Measurements from ENCODE around the gene CHEK1.
"Not testable (repeated sequence)": the region's sequence is repeated elsewhere in the genome, so short reads cannot be mapped to it uniquely, and the experiment has no call there.

Gene CHEK1

DNA sequence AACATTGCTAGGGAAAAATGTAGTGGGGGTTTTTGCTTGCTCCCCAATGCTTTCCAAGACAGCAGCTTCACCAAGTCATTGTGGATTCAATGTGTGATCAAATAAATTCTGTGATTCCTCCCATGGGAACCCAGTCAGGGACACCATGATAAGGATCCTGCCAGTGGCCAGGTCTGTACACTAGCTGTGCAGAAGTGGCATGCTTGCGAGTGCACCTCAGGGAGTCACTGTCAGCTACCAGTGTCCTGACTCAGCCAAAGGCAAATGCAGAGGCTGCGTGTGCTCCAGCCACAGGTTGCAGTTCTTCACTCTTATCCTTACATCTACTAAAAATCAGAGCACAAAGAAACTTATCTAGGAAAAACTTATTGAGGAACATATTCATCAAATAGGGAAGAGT lies 65.0 kb downstream of the CHEK1 start:
- in situ Hi-C loops (cut with MboI; ENCODE audit: low sequenced_read_pairs) = no loop called here

DNA sequence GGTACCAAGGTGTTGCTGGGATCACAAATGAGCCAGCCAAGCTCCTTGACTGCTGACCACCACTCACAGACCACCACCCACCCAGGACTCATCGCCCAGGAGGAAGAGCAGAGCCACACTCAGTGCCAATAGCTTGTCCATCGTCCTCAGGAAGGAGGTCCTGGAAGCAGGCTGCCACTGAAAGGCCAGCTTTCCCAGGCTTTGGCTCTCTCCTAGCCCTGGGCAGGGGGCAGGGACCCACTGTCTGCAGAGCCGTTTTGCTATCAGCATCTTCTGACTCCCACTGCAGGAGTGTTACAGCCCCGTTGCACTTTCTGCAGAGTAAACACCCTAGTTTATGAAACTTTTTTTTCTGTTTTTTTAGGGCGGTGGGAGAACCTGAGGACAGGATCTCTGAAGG lies 67.9 kb downstream of the CHEK1 start:
- in situ Hi-C loops (cut with MboI; ENCODE audit: low sequenced_read_pairs) = no loop called here

DNA sequence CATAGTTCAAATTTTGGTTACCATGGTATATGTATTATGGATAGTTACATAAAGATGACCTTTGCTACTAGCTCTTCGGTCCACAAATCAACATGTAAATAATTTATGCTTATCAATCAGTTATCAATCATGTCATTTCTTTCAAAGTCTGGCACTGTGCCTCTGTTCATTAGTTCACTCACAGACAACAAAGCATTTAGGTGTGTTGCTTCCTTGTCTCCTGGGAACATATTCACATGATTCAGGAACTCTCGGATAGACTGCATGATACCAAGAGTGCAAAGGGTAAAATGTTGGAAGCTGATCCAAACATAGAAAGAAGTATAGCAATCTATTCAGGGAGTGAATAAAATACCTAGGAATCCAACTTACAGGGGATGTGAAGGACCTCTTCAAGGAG lies 70.0 kb downstream of the CHEK1 start:
- in situ Hi-C loops (cut with MboI; ENCODE audit: low sequenced_read_pairs) = no loop called here

DNA sequence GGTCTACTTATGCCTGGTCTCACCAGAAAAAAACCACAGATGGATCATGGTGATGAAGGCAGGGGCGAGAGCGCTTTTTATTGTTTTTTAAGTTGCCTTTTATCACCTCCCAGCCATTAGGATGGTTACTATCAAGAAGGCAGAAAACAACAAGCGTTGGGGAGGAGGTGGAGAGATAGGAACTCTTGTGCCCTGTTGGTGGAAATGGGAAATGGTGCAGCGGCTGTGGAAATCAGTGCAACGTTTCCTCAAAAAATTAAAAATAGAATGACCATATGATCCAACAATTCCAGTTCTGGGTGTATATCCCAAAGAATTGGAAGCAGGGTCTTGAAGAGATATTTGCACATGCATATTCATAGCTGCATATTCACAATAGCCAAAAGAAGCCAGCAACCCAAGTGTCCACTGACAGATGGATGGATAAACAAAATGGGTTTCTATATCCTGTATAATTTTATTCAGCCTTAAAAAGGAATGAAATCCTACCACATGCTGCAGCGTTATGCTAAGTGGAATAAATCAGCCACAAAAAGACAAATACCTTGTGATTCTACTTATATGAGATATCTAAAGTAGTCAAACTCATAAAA lies 76.2 kb downstream of the CHEK1 start:
- in situ Hi-C loops (cut with MboI; ENCODE audit: low sequenced_read_pairs) = no loop called here

DNA sequence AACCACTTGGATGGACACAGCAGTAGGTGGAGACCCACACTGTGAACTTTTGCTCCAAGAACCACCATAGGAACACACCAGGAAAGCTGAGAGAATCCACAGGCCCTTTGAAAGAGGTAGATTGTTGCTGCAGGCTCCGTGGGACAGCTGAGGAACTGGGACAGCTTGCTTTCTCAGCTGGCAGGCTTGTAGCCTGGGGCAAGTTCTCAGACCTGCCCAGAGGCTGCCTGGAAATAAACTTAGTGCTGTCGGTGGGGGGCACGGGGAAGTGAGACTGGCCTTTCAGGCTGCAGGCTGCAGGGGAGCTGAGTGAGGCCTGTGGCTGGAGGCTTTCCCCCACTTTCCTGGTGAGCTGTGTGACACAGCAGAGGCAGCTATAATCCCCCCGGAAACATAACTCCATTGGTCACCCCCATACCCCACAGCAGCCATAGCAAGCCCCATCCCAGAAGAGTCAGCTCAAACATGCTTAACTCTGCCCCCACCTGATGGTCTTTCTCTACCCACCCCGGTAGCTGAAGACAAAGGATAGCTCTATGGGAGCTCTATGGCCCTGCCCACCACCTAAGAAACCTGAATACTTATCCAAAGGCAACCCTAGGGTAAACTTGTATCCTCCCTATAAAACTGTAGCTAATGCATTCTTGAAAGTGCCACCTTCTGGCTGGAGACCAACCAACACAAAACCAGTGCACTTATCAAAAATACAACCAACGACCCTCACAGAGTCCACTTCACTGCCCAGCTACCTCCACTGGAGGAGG lies 77.1 kb downstream of the CHEK1 start:
- in situ Hi-C loops (cut with MboI; ENCODE audit: low sequenced_read_pairs) = no loop called here

DNA sequence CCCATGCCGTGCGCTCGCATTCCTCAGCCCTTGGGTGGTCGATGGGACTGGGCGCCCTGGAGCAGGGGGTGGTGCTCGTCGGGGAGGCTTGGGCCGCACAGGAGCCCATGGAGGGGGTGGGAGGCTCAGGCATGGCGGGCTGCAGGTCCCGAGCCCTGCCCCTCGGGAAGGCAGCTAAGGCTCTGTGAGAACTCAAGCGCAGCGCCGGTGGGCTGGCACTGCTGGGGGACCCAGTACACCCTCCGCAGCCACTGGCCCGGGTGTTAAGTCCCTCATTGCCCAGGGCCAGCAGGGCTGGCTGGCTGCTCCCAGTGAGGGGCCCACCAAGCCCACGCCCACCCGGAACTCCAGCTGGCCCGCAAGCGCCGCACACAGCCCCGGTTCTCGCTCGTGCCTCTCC lies 79.7 kb downstream of the CHEK1 start:
- in situ Hi-C loops (cut with MboI; ENCODE audit: low sequenced_read_pairs) = not testable (repeated sequence)

DNA sequence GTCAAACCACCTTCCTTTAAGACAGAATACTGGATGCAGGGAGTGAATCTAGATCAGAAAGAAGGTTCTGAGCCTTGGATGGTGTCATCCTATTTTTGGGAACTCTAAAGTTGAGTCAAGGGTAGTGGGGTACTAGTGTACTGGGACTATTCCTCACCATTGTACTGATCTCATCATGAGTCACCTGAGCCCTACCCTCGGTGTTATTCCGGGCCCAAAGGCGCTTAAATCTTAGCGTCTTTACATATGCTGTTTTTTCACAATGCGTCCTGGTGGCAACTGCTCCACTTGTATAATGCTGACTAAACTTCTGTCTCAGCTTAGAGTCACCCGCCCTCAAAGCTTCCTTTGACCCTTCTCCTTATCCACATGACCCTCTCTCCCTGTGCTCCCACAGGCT lies 95.8 kb downstream of the CHEK1 start:
- in situ Hi-C loops (cut with MboI; ENCODE audit: low sequenced_read_pairs) = no loop called here

DNA sequence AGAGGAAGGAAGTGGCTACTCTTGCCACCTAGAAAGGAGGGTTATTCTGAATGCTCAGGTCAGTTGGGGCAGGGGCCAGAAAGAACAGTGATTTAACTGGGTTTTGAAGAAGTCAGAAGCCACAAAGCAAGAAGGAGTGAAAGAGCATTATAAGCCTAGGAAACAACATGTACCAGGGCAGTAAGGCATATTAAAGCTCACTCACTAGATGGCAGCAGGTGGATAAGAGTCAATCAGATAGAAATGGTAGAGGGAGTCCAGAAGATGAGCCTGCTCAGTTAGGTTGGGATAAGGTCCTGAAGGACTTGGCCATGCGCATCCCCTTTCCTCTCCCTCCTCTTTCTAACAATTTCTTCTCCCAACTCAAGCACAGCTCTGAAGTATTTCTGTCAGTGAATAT lies 99.2 kb downstream of the CHEK1 start:
- in situ Hi-C loops (cut with MboI; ENCODE audit: low sequenced_read_pairs) = no loop called here

Data from HL-60/S4 treated with retinoic acid at 250 ng/mL for 4 days and 3 days (cell line).